OCI-LY3 (cell line): ENCODE results near the gene NFATC3.
"Not testable (repeated sequence)": the region's sequence is repeated elsewhere in the genome, so short reads cannot be mapped to it uniquely, and the experiment has no call there.

Experiments
- H2AFZ ChIP-seq: fragments of 200-600, 300-600 bp; shearing (Covaris generic); 2 replicates; pipeline ENCODE4 v1.6.0; 2014; ENCODE audit warnings: antibody characterized with exemption, low read depth, low read length
- H3K27ac ChIP-seq: fragments of 200-600, 300-600 bp; sonication (generic); 2 replicates; pipeline ENCODE4 v1.5.1; 2014; ENCODE audit warnings: mild to moderate bottlenecking, low read length, moderate library complexity, mixed read lengths
- H3K27me3 ChIP-seq: fragments of 200-600, 300-600 bp; sonication (generic); 2 replicates; pipeline ENCODE4 v1.6.1; 2014; ENCODE audit warnings: low read depth, low read length, mixed read lengths
- H3K36me3 ChIP-seq: fragments of 200-600, 300-600 bp; sonication (generic); replicated peaks from 2 replicates; pipeline ENCODE3; 2014; ENCODE audit warnings: low read depth, low read length, mixed read lengths
- H3K4me1 ChIP-seq: fragments of 300-600, 200-600 bp; sonication (generic); 2 replicates; pipeline ENCODE4 v1.6.1; 2014; ENCODE audit warnings: low read length, mixed read lengths
- H3K4me2 ChIP-seq: fragments of 200-600, 300-600 bp; sonication (generic); 2 replicates; pipeline ENCODE4 v1.6.1; 2014; ENCODE audit warnings: low read length, mixed read lengths
- H3K4me3 ChIP-seq: fragments of 300-600, 200-600 bp; sonication (generic); 2 replicates; pipeline ENCODE4 v1.5.1; 2014; ENCODE audit warnings: antibody characterized with exemption, mild to moderate bottlenecking, low read length, moderate library complexity
- H3K79me2 ChIP-seq: fragments of 300-600, 200-600 bp; shearing (Covaris generic); 2 replicates; pipeline ENCODE4 v1.6.1; 2014; ENCODE audit warnings: mild to moderate bottlenecking, low read length, mixed read lengths
- H3K9ac ChIP-seq: fragments of 300-600, 200-600 bp; shearing (Covaris generic); 2 replicates; pipeline ENCODE4 v1.6.0; 2014; ENCODE audit warnings: mild to moderate bottlenecking, low read length, moderate library complexity
- H3K9me3 ChIP-seq: fragments of 200-600, 300-600 bp; shearing (Covaris generic); 2 replicates; pipeline ENCODE4 v1.6.1; 2014; ENCODE audit warnings: low read length, mixed read lengths; ENCODE audit not compliant: insufficient read depth
- H4K20me1 ChIP-seq: fragments of 200-600, 300-600 bp; sonication (generic); 2 replicates; pipeline ENCODE4 v1.6.1; 2016; ENCODE audit warnings: low read length, mixed read lengths; ENCODE audit not compliant: insufficient read depth
- CTCF ChIP-seq: fragments of 200-600, 300-600 bp; sonication (generic); IDR thresholded peaks from 2 replicates; pipeline ENCODE4 v1.5.1; 2014; ENCODE audit warnings: antibody characterized with exemption, low read length, low read depth
- EZH2phosphoT487 ChIP-seq: fragments of 200-600 bp; shearing (Covaris generic); IDR thresholded peaks from 2 replicates; pipeline ENCODE4 v1.6.1; 2018; ENCODE audit warnings: antibody characterized with exemption, mixed run types, low read depth

Gene NFATC3

GRCh38 chr16:68117884-68118283 is 32.7 kb downstream of the NFATC3 start:
- Histone ChIP-seq H2AFZ (no peak overlapping the region), H3K4me1 (peaks cover 20% of the 10 kb centered on the region), H3K4me3 (no peak overlapping the region), H3K9me3 (no peaks in the 10 kb centered on the region), H3K9ac (no peak overlapping the region), H3K27ac (no peak overlapping the region), H3K27me3 (no peaks in the 10 kb centered on the region), H4K20me1 (peaks cover 77% of the 10 kb centered on the region), H3K79me2 (peaks cover 97% of the 10 kb centered on the region), H3K36me3 (peaks cover 5% of the 10 kb centered on the region), H3K4me2 (no peak overlapping the region)
- no peak for TF ChIP-seq EZH2phosphoT487
- no peak for TF ChIP-seq CTCF

- Histone ChIP-seq H4K20me1 (peaks cover 67% of the 10 kb centered on the region), H3K4me1 (peaks cover 20% of the 10 kb centered on the region), H3K4me2 (peak overlapping the region; percentile 31), H3K79me2 (peaks cover 96% of the 10 kb centered on the region), H3K4me3 (peak overlapping the region; percentile 50)
- not testable (repeated sequence) for H3K9me3 ChIP-seq, H2AFZ ChIP-seq, H3K27me3 ChIP-seq, H3K27ac ChIP-seq, H3K36me3 ChIP-seq, H3K9ac ChIP-seq
These were observed 33.8 kb downstream of the NFATC3 start for GRCh38 chr16:68118954-68119353.

- not testable (repeated sequence) for H3K27me3 ChIP-seq, H3K9ac ChIP-seq, H3K9me3 ChIP-seq, H3K36me3 ChIP-seq, H2AFZ ChIP-seq, H3K4me2 ChIP-seq, H3K4me3 ChIP-seq, H3K27ac ChIP-seq
- H4K20me1 ChIP-seq, result peaks cover 57% of the 10 kb centered on the region
- H3K4me1 ChIP-seq, result peaks cover 20% of the 10 kb centered on the region
- H3K79me2 ChIP-seq, result peaks cover 91% of the 10 kb centered on the region
These were observed 35.3 kb downstream of the NFATC3 start for GRCh38 chr16:68120496-68120895.

- no peak overlapping the region for H3K27ac ChIP-seq
- no peaks in the 10 kb centered on the region for H3K27me3 ChIP-seq
- H3K79me2 ChIP-seq, result peaks cover 49% of the 10 kb centered on the region
- no peak overlapping the region for H3K4me3 ChIP-seq
- H4K20me1 ChIP-seq, result peaks cover 14% of the 10 kb centered on the region
- H2AFZ ChIP-seq, result no peak overlapping the region
- no peak overlapping the region for H3K4me2 ChIP-seq
- H3K4me1 ChIP-seq, result peaks cover 3% of the 10 kb centered on the region; the same call in 1 of the 2 replicates
- TF ChIP-seq CTCF, result no peak
- no peak for TF ChIP-seq EZH2phosphoT487
- peaks cover 12% of the 10 kb centered on the region for H3K36me3 ChIP-seq
- H3K9me3 ChIP-seq, result no peaks in the 10 kb centered on the region
- H3K9ac ChIP-seq, result no peak overlapping the region
These were observed 41.2 kb downstream of the NFATC3 start for GRCh38 chr16:68126395-68126794.

GRCh38 chr16:68128577-68129305 is 43.6 kb downstream of the NFATC3 start:
- Histone ChIP-seq H3K4me2 (no peak overlapping the region), H3K27ac (no peak overlapping the region), H4K20me1 (0 out of 2 replicates have a peak, but pooled peaks cover 6% of the 10 kb centered on the region), H3K27me3 (no peaks in the 10 kb centered on the region), H3K36me3 (peaks cover 7% of the 10 kb centered on the region), H3K4me1 (peaks cover 10% of the 10 kb centered on the region), H3K9ac (no peak overlapping the region), H3K9me3 (no peaks in the 10 kb centered on the region), H2AFZ (no peak overlapping the region), H3K4me3 (no peak overlapping the region), H3K79me2 (peaks cover 37% of the 10 kb centered on the region)
- TF ChIP-seq EZH2phosphoT487 (no peak), CTCF (no peak)
